ENCODE results near the gene GPR75.
"Not testable (repeated sequence)": the region's sequence is repeated elsewhere in the genome, so short reads cannot be mapped to it uniquely, and the experiment has no call there.

The GPR75 gene

DNA sequence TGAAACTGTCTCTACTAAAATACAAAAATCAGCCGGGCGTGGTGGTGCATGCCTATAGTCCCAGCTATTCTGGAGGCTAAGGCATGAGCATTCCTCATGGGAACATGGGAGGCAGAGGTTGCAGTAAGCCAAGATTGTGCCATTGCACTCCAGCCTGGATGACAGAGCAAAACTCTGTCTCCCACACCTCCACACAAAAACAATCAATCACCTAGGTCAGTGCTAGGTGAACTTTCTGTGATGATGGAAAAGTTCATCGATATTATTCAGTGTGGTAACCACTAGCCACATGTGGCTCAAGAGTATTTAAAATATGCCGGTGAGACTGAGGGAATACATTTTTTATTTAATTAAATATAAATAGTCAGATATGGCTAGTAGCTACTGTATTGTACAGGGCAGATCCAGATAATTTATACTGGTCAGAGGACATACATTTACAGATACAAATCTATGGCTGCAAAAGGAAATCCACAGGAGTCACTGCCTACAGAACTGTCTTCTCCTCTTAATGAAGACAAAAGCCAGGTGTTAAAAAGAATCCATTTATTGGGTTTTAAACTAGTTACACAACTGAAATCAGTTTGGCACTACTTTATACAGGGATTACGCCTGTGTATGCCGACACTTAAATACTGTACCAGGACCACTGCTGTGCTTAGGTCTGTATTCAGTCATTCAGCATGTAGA lies 3.9 kb upstream of the GPR75 start:
- DNase-seq (ENCODE audit: low read depth), result no peak
- H3K4me3 ChIP-seq (ENCODE audit: control insufficient read depth, low read depth, low read length), result no peak overlapping the region
- TF ChIP-seq, protein P1, sequence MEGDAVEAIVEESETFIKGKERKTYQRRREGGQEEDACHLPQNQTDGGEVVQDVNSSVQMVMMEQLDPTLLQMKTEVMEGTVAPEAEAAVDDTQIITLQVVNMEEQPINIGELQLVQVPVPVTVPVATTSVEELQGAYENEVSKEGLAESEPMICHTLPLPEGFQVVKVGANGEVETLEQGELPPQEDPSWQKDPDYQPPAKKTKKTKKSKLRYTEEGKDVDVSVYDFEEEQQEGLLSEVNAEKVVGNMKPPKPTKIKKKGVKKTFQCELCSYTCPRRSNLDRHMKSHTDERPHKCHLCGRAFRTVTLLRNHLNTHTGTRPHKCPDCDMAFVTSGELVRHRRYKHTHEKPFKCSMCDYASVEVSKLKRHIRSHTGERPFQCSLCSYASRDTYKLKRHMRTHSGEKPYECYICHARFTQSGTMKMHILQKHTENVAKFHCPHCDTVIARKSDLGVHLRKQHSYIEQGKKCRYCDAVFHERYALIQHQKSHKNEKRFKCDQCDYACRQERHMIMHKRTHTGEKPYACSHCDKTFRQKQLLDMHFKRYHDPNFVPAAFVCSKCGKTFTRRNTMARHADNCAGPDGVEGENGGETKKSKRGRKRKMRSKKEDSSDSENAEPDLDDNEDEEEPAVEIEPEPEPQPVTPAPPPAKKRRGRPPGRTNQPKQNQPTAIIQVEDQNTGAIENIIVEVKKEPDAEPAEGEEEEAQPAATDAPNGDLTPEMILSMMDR (IDR thresholded peaks at IDR 0.05; ENCODE audit: control insufficient read depth, insufficient read depth, low read depth, low read length, missing control alignments), result no peak

DNA sequence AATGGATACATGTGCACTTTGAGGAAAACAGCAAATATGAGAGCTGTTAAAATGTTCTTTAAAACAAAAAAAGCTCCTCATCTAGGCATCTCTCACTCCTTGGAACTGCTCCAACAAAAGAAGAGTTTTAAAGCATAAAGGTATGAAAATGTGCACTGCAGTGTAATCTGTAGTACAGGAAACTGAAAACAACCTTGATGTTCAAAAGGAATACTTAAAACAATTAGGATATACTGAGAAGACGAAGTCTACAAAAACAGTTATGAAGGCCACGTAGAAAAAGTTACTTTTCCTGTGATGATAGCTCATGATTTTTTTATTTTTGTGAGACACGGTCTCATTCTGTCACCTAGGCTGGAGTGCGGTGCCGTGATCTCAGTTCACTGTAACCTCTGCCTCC lies 2.1 kb upstream of the GPR75 start:
- TF ChIP-seq, protein P1 (IDR thresholded peaks at IDR 0.05; ENCODE audit: control insufficient read depth, insufficient read depth, low read depth, low read length, missing control alignments), result no peak
- H3K4me3 ChIP-seq (ENCODE audit: control insufficient read depth, low read depth, low read length), result no peak overlapping the region
- no peak for DNase-seq (ENCODE audit: low read depth)

DNA sequence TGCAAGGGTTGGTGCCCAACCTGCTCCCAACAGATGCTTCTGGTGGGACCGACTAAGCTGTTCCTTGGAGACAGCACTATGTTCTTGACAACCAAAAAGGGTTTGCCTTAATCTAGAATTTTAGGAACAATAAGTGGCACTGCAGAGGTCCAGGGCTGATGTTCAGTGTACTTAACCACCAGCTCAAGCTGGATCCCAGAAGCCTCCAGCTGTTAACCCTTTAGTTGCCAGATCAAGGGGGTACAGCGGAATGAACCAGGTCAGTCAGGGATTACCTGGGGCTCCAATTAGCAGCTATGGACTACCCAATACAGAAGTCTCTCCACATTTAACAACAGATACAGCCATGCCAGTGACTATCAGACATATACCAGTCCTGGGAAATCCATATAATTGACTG lies 3.5 kb downstream of the GPR75 start:
- no peak for DNase-seq (ENCODE audit: low read depth)
- H3K4me3 ChIP-seq (ENCODE audit: control insufficient read depth, low read depth, low read length), result no peak overlapping the region
- TF ChIP-seq, protein P1 (IDR thresholded peaks at IDR 0.05; ENCODE audit: control insufficient read depth, insufficient read depth, low read depth, low read length, missing control alignments), result no peak

DNA sequence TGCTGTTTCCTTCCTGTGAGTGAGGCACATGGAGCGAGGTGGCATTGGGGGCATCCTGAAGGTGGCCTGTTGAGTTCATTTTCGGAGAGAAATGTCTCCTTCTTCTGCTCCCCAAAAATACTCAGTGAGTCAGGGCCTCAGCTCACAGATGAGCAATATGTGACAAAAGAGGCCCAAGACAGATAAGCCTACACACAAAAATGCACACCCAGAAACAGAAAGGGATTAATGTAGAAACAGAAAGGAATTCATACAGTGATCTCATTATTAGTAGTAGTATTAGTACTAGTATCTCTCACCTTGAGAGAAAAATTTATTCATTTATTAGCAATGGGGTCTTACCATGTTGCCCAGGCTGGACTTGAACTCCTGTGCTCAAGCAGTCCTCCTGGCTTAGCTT lies 5.1 kb downstream of the GPR75 start:
- DNase-seq (ENCODE audit: low read depth), result no peak
- no peak overlapping the region for H3K4me3 ChIP-seq (ENCODE audit: control insufficient read depth, low read depth, low read length)
- TF ChIP-seq, protein P1 (IDR thresholded peaks at IDR 0.05; ENCODE audit: control insufficient read depth, insufficient read depth, low read depth, low read length, missing control alignments), result no peak

DNA sequence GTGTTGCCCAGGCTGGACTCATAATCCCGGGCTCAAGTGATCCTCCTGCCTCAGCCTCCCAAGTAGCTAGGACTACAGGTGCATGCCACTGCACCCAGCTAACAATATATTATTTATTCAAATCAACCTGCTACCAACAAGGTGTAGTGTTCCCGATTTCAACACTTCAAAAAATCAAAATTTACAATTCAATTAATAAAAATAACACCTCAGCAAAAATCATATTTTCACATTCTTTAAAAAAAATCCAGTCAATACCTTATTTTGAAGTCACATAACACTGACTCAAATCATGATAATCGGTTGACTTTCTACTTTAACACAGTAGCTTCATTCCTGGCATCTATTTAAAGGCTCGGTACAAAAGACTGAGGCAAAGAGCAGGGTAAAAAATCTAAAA lies 7.2 kb downstream of the GPR75 start:
- DNase-seq (ENCODE audit: low read depth), result no peak
- TF ChIP-seq, protein P1 (IDR thresholded peaks at IDR 0.05; ENCODE audit: control insufficient read depth, insufficient read depth, low read depth, low read length, missing control alignments), result no peak
- no peak overlapping the region for H3K4me3 ChIP-seq (ENCODE audit: control insufficient read depth, low read depth, low read length)

DNA sequence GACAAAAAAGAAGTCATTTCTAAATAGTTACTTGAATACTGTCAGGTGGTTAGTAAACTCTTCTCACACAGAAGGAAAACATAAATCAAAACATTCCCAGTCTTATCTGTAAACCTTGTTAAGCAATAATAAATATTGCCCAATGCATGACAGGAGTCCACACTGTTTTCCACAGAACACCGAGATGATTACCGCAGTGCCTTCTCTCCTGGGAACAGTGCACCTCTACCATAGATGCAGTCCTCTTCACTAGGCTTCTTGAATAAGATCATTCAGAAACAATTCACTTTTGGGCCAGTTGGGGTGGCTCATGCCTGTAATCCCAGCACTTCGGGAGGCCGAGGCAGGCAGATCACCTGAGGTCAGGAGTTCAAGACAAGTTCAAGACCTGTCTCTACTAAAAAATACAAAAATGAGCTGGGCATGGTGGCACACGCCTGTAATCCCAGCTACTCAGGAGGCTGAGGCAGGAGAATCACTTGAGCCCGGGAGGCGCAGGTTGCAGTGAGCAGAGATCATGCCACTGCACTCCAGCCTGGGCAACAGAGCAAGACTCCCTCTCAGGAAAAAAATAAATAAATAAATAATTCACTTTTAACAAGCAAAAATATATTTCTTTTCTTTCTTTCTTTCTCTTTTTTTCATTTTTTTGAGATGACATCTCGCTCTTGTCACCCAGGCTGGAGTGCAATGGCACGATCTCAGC lies 8.6 kb downstream of the GPR75 start:
- H3K4me3 ChIP-seq (ENCODE audit: control insufficient read depth, low read depth, low read length); DNase-seq (ENCODE audit: low read depth): not testable (repeated sequence)

DNA sequence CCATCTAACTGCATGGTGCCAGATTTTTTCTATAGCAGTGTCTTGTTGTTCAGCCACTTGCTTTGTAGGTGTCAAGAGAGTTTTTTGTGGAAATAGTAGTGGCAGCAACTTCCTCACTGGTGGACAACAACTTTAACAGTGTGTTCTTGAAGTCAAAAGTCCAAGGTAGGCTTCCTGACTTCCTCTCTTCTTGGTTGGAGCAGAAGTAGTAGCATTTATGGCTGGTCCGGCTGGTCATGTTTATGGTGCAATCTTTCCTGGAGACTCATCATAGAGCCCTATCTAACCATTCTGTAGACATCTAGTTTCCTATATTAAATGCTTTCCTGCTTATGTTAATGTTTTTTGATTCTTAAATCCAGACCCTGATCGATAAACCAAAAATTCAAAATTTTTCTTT lies 11.7 kb downstream of the GPR75 start:
- TF ChIP-seq, protein P1 (IDR thresholded peaks at IDR 0.05; ENCODE audit: control insufficient read depth, insufficient read depth, low read depth, low read length, missing control alignments), result no peak
- DNase-seq (ENCODE audit: low read depth), result no peak
- H3K4me3 ChIP-seq (ENCODE audit: control insufficient read depth, low read depth, low read length), result no peak overlapping the region
